Cerebellar nuclear complex (tissue), 1 donor: ENCODE results near the gene MCOLN1.
A peak's percentile ranks its signal among the peaks of the same experiment; 100 is the strongest.

Source experiments
- DNase-seq, 2 experiments: peaks; one replicate each; lab custom pipeline; 2025; lab: John Stamatoyannopoulos, UW

The MCOLN1 gene

GRCh38 chr19:7522072-7522922 lies at the start of gene MCOLN1:
Gene MCOLN1, plus strand, starts transcription at chr19:7522624. Its CDS starts 127 bp downstream, at chr19:7522751.
- peak in 1 of 2 experiments; percentile 88 for DNase-seq

DNA sequence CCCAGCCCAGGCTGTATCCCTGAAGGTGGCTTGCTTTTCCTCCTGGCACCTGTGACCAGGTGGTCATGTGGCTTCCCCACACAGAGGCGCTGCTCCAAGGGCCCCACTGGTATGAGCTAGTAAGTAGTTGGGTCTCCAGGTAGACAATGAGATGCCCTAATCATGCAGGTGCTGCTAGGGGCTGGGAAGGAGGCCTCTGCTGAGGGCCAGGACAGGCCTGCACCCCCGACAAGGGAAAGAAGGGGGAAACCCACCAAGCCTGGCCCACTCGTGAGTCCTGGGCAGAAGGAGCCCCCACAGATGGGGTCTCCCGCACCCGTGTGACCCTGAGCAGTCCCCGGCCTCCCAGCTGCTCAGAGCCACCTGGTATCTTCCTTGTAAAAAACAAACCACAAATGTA lies 46.8 kb upstream of the MCOLN1 start:
- DNase-seq, result no peak

DNA sequence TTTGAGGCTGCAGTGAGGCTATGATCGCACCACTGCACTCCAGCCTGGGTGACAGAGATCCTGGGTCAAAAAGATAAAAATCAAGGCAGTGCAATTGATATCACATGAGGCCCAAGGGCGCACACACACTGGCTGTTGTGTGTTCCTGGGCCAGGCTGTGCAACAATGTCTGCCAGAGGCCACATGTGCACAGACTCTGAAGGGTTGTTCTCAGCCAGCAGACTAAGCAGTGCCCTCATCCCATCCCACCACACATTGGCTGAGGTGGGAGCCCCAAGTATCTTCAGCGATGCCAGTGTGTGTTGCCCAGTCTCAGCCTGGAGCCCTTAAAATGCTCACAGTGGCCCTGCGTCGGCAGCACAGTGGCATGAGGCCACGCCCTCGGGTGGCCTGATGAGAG lies 46.2 kb upstream of the MCOLN1 start:
- no peak for DNase-seq

- no peak for DNase-seq
Observed at GRCh38 chr19:7476777-7477494, 45.5 kb upstream of the MCOLN1 start.

- DNase-seq, result no peak
Observed at GRCh38 chr19:7477758-7478157, 44.7 kb upstream of the MCOLN1 start.

- DNase-seq, result no peak
Observed at GRCh38 chr19:7478173-7478842, 44.1 kb upstream of the MCOLN1 start.

DNA sequence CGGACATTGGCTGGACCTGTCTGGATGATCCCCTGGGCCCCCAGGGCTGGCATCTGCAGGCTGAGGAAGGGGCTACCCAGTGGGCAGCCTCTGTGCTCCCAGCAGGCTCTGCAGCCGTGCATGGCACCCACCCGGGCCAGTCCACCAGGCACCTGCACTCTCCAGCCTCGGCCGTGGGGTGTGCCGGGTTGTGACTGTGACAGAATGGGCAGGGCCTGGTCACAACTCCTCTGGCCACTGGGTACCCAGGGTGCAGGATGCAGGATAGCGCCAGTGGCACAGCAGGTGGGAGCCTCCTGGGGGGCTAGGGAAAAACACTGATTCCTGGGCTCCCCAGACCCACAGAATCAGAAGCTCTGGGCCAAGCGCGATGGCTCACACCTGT lies 43.6 kb upstream of the MCOLN1 start:
- no peak for DNase-seq

- DNase-seq, result no peak
Observed at GRCh38 chr19:7480222-7480969, 42.0 kb upstream of the MCOLN1 start.

GRCh38 chr19:7480970-7481255 lies 41.5 kb upstream of the MCOLN1 start:
- DNase-seq, result no peak

- no peak for DNase-seq
Observed at GRCh38 chr19:7482584-7483439, 39.6 kb upstream of the MCOLN1 start.

DNA sequence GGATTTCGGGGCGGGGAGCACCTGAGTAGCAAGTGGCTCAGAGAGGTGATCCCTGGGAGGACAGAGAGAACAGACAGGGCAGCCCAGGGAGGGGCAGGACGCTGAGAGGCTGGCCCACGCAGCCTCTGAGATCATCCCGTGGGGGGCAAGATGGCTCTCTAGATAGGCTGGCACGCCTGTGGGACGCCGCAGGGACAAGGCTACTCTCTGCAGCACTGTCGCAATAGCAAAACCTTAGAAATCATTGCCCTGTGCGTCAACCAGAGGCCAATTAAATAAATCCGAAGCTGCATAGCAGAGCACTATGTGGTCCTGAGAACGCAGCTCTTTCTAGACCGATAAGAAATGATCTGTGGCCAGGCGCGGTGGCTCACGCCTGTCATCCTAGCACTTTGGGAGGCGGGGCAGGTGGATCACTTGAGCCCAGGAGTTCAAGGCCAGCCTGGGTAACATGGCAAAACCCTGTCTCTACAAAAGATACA lies 38.7 kb upstream of the MCOLN1 start:
- no peak for DNase-seq

GRCh38 chr19:7486923-7487322 lies 35.5 kb upstream of the MCOLN1 start:
- DNase-seq, result no peak

DNA sequence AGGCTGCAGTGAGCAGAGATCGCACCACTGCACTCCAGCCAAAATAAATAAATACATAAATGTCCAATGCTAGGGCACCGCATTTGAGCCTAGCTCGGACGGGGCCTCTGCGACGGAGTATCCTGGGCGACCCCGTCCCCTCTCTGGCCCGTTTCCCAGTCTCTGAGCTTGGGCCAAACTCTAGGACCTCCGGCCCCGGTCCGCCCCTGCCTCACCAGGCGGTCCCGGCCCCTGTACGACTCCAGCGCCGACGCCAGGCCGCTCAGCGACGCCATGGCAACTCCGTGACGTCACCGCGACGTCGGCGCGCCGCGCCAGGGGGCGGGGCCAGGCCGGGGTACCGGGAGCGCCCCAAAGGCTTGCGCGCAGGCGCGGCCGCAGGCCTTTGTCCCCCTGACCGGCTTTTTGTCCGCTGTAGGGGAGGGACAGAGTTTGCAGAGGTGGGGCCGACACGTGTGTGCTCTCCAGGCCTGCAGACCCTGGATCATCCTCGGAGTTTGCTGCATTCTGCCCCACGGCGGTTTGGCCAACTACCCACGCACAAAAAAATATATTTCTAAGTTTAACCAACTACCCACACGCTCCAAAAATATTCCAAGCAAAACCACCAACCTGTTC lies 33.6 kb upstream of the MCOLN1 start, which contains the start of gene PEX11G:
TSS of gene PEX11G (minus strand) at position 300 of the 618 bp plus-strand sequence. CDS start at position 275, 25 bp downstream.
- peak; percentile 37 to 58 for DNase-seq

DNA sequence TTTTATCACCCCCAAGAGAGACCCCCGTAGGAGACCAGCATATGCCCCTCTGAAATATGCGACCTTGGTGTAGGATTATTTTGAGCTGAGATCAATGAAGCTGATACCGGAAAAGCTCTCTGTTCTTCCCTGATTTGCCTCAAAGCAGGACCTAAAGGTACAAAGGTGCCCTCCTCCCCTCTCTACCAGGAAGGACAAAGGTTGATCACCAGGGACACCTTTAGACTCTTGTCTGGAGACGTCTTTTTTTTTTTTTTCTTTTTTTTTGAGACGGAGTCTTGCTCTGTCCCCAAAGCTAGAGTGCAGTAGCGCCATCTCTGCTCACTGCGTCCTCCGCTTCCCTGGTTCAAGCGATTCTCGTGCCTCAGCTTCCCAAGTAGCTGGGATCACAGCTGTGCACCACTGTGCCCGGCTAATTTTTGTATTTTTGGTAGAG lies 32.8 kb upstream of the MCOLN1 start:
- no peak for DNase-seq

- DNase-seq, result no peak
Observed at GRCh38 chr19:7492142-7492541, 30.3 kb upstream of the MCOLN1 start.

DNA sequence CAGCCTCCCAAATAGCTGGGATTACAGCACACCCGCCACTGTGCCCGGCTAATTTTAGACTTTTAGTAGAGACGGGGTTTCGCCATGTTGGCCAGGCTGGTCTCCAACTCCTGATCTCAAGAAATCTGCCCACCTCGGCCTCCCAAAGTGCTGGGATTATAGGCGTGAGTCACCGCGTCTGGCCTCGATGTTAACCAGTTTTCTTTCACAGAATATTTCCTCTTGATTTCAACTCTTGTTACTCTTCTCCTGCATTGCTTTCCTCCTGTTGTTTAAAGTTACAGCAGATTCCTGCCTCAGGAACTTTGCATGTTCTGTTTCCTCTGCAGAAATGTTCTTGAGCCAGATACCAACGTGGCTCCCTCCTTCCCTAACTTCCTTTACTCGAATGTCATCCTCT lies 29.9 kb upstream of the MCOLN1 start:
- DNase-seq, result no peak

- DNase-seq, result no peak
Observed at GRCh38 chr19:7494416-7495098, 27.9 kb upstream of the MCOLN1 start.

GRCh38 chr19:7497292-7497691 lies 25.1 kb upstream of the MCOLN1 start:
- DNase-seq, result no peak

GRCh38 chr19:7500811-7501450 lies 21.5 kb upstream of the MCOLN1 start:
- DNase-seq, result peak in 1 of 2 experiments; percentile 15
